ENCODE data around the gene SESN3. TPM values are rescaled to one million over a fixed set of nuclear protein-coding genes. Genes with fewer than 3 reads are reported as not detected.

SESN3 gene
- total RNA-seq, 1 experiment from 2014 or later: 28.2 TPM

DNA sequence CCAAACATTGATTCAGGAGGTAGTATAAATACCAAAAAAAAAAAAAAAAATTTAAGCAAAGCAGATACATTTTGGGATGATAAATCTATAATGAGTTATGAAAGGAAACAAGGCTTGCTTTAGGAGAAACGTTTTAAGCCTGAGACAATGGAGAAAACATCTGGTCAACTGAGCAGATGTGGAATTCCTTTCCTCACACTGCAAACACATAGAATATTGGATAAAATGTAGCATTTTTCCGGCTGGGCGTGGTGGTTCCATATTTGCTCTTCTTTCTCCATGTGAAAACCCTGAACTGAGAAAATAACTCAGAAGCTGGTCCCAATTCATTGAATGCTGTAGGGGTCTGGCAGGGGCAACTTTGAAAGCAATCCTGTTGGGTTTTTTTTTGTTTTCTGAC, 107.4 kb downstream of the SESN3 start:
- no peaks in the 10 kb centered on the region for H3K36me3 Mint-ChIP-seq (ENCODE audit: insufficient read depth, unreplicated experiment)
- no TSS peak for BruUV-seq (replicated peaks)
- POLR2A ChIA-PET: no interaction called here

DNA sequence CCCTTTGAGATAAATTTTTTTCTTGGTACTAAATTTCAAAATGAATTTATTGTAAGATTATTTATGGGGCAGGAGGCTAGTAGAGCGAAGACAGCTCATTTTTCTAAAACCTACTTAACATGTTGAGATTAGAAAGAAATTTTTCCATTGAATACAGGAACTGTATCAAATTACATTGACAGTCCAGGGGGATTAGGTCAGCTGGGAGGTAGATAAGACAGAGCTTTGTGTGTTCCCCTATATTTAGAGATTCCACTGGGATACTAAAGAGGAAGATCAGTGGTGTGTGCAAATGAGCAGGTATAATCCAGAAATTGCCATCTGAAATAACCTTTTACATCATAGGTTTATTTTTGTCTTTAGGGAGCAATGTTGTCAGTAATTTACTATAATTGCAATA, 109.3 kb downstream of the SESN3 start:
- TF ChIP-seq, protein P1, sequence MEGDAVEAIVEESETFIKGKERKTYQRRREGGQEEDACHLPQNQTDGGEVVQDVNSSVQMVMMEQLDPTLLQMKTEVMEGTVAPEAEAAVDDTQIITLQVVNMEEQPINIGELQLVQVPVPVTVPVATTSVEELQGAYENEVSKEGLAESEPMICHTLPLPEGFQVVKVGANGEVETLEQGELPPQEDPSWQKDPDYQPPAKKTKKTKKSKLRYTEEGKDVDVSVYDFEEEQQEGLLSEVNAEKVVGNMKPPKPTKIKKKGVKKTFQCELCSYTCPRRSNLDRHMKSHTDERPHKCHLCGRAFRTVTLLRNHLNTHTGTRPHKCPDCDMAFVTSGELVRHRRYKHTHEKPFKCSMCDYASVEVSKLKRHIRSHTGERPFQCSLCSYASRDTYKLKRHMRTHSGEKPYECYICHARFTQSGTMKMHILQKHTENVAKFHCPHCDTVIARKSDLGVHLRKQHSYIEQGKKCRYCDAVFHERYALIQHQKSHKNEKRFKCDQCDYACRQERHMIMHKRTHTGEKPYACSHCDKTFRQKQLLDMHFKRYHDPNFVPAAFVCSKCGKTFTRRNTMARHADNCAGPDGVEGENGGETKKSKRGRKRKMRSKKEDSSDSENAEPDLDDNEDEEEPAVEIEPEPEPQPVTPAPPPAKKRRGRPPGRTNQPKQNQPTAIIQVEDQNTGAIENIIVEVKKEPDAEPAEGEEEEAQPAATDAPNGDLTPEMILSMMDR (IDR thresholded peaks at IDR 0.05; ENCODE audit: insufficient read depth in 1 of 2, low read depth in 1 of 2, low read length in 1 of 2, severe bottlenecking in 1 of 2, unreplicated experiment in 1 of 2): no peak
- H3K27me3 Mint-ChIP-seq (ENCODE audit: insufficient read depth, unreplicated experiment): no peaks in the 10 kb centered on the region
- ChIA-PET POLR2A (no interaction called here), CTCF (interaction anchor here (0.8 kb wide), 1 partner anchor 22 kb away, joined by 3 read pairs; no protein-coding TSS in a partner anchor)
- intact Hi-C loops (cut with micrococcal nuclease; ENCODE audit: unreplicated experiment): no loop called here
- no peaks in the 10 kb centered on the region for H3K36me3 ChIP-seq (ENCODE audit: control insufficient read depth, insufficient read depth, low read length)
- H3K27ac Mint-ChIP-seq (ENCODE audit: unreplicated experiment): no peak overlapping the region
- H3K4me3 ChIP-seq (ENCODE audit: low read depth, low read length): no peak overlapping the region
- no peaks in the 10 kb centered on the region; the same call in 1 of the 2 replicates for H3K9me3 ChIP-seq
- no peak for DNase-seq
- H3K9me3 Mint-ChIP-seq (ENCODE audit: unreplicated experiment): peaks cover 17% of the 10 kb centered on the region
- no peaks in the 10 kb centered on the region for H3K36me3 Mint-ChIP-seq (ENCODE audit: insufficient read depth, unreplicated experiment)
- H3K4me1 ChIP-seq: no peaks in the 10 kb centered on the region
- H3K27me3 ChIP-seq (replicated peaks; ENCODE audit: control insufficient read depth, insufficient read depth, low read length): no peaks in the 10 kb centered on the region
- H3K4me1 Mint-ChIP-seq (ENCODE audit: low read depth, unreplicated experiment): peaks cover 6% of the 10 kb centered on the region
- no TSS peak for BruUV-seq (replicated peaks)
- no peak overlapping the region for H3K4me3 Mint-ChIP-seq (ENCODE audit: unreplicated experiment)

More for the DNA sequence above, 107.4 kb downstream of the SESN3 start:
- H3K9me3 Mint-ChIP-seq (ENCODE audit: unreplicated experiment): peaks cover 4% of the 10 kb centered on the region
- intact Hi-C loops (cut with micrococcal nuclease; ENCODE audit: unreplicated experiment): no loop called here
- H3K4me1 Mint-ChIP-seq (ENCODE audit: low read depth, unreplicated experiment): peaks cover 6% of the 10 kb centered on the region
- H3K27me3 Mint-ChIP-seq (ENCODE audit: insufficient read depth, unreplicated experiment): no peaks in the 10 kb centered on the region
- Histone ChIP-seq H3K9me3 (no peaks in the 10 kb centered on the region; the same call in 1 of the 2 replicates), H3K36me3 (ENCODE audit: control insufficient read depth, insufficient read depth, low read length) (no peaks in the 10 kb centered on the region), H3K4me3 (ENCODE audit: low read depth, low read length) (no peak overlapping the region), H3K27me3 (replicated peaks; ENCODE audit: control insufficient read depth, insufficient read depth, low read length) (no peaks in the 10 kb centered on the region), H3K4me1 (no peaks in the 10 kb centered on the region)
- H3K4me3 Mint-ChIP-seq (ENCODE audit: unreplicated experiment): no peak overlapping the region
- TF ChIP-seq, protein P1 (IDR thresholded peaks at IDR 0.05; ENCODE audit: insufficient read depth in 1 of 2, low read depth in 1 of 2, low read length in 1 of 2, severe bottlenecking in 1 of 2, unreplicated experiment in 1 of 2): no peak
- CTCF ChIA-PET: no interaction called here
- no peak overlapping the region for H3K27ac Mint-ChIP-seq (ENCODE audit: unreplicated experiment)
- DNase-seq: no peak

DNA sequence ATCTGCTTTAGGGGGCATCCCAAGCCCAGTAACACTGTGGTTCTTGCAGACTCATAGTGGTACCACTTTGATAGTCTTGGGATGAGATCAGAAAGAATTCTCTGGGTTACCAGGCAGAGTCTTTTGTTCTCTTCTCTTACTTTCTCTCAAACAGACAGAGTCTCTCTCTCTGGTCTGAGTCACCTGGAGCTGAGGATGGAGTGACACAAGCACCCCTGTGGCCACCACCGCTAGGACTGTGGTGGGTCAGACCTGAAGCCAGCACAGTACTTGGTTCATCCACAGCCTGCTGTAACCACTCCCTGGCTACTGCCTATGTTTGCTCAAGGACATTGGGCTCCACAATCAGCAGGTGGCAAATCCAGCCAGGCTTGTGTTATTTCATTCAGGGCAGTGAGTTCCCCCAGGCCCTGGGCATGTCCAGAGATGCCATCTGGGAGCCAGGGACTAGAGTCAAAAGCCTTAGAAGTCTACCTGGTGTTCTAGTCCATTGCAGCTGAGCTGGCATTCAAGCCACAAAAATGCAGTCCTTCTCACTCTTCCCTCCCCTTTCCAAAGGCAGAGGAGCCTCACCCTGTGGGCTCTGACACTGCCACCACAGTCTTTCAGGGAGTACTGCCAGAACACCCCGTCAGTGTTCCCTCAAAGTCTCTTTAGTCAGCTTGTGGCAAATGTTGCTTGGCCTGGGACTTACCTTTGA, 111.5 kb downstream of the SESN3 start:
- Histone ChIP-seq H3K9me3 (no peaks in the 10 kb centered on the region; the same call in 1 of the 2 replicates), H3K27me3 (replicated peaks; ENCODE audit: control insufficient read depth, insufficient read depth, low read length) (no peaks in the 10 kb centered on the region), H3K36me3 (ENCODE audit: control insufficient read depth, insufficient read depth, low read length) (no peaks in the 10 kb centered on the region), H3K4me1 (no peaks in the 10 kb centered on the region), H3K4me3 (ENCODE audit: low read depth, low read length) (no peak overlapping the region)
- Mint-ChIP-seq H3K9me3 (ENCODE audit: unreplicated experiment) (peaks cover 17% of the 10 kb centered on the region), H3K36me3 (ENCODE audit: insufficient read depth, unreplicated experiment) (no peaks in the 10 kb centered on the region), H3K27me3 (ENCODE audit: insufficient read depth, unreplicated experiment) (no peaks in the 10 kb centered on the region), H3K27ac (ENCODE audit: unreplicated experiment) (no peak overlapping the region), H3K4me3 (ENCODE audit: unreplicated experiment) (no peak overlapping the region), H3K4me1 (ENCODE audit: low read depth, unreplicated experiment) (peaks cover 6% of the 10 kb centered on the region)
- CTCF ChIA-PET: no interaction called here
- intact Hi-C loops (cut with micrococcal nuclease; ENCODE audit: unreplicated experiment): no loop called here
- BruUV-seq (replicated peaks): no TSS peak
- POLR2A ChIA-PET: no interaction called here
- TF ChIP-seq, protein P1 (IDR thresholded peaks at IDR 0.05; ENCODE audit: insufficient read depth in 1 of 2, low read depth in 1 of 2, low read length in 1 of 2, severe bottlenecking in 1 of 2, unreplicated experiment in 1 of 2): no peak
- DNase-seq: no peak
